Heart left ventricle (tissue), 16 donors: Measurements from ENCODE around the gene PPP1R12B. TPM values are rescaled to one million over a fixed set of nuclear protein-coding genes. Genes with fewer than 3 reads are reported as not detected.
"Not testable (repeated sequence)": the region's sequence is repeated elsewhere in the genome, so short reads cannot be mapped to it uniquely, and the experiment has no call there.

Source experiments
- ATAC-seq, 4 donors: fragments of 200-7000 bp; cut with Tn5 transposase; one replicate each; pipeline ENCODE4 v1.9.1; 2020 to 2022; ENCODE audit warnings: moderate library complexity in 4 of 4, mild to moderate bottlenecking in 3 of 4, moderate number of reproducible peaks in 1 of 4
- DNase-seq, 5 donors: peaks; one replicate each; pipeline ENCODE4 v3.0.0-alpha.2; 2020
- H3K27ac ChIP-seq, 12 donors: fragments of 200-600 bp; sonication (generic) in 4 of 12; one replicate each; pipeline versions ENCODE4 v1.5.0 to v1.8.0; 2016 to 2022; ENCODE audit warnings: mild to moderate bottlenecking in 2 of 12
- H3K27me3 ChIP-seq, 9 donors: fragments of 200-600 bp; sonication (generic) in 2 of 9; one replicate each; pipeline versions ENCODE4 v1.5.1 to v1.8.0; 2016 to 2022; ENCODE audit warnings: mild to moderate bottlenecking in 3 of 9
- H3K36me3 ChIP-seq, 9 donors: fragments of 200-600 bp; sonication (generic) in 2 of 9; one replicate each; pipeline versions ENCODE4 v1.5.0 to v1.8.0; 2018 to 2022; ENCODE audit warnings: mild to moderate bottlenecking in 2 of 9
- H3K4me1 ChIP-seq, 12 donors: fragments of 200-600 bp; sonication (generic) in 4 of 12; one replicate each; pipeline versions ENCODE4 v1.5.0 to v1.8.0; 2016 to 2022; ENCODE audit warnings: mild to moderate bottlenecking in 3 of 12
- H3K4me3 ChIP-seq, 12 donors: fragments of 200-600 bp; sonication (generic) in 4 of 12; one replicate each; pipeline versions ENCODE4 v1.5.0 to v1.8.0; 2017 to 2022; ENCODE audit warnings: mild to moderate bottlenecking in 9 of 12, moderate library complexity in 4 of 12
- H3K9me3 ChIP-seq, 12 donors: fragments of 200-600 bp; sonication (generic) in 4 of 12; one replicate each; pipeline versions ENCODE4 v1.5.0 to v1.8.0; 2016 to 2022; ENCODE audit warnings: mild to moderate bottlenecking in 1 of 12
- CTCF ChIP-seq, 12 donors: fragments of 200-600 bp; sonication (generic) in 4 of 12; IDR thresholded peaks; one replicate each; pipeline versions ENCODE4 v1.5.0 to v1.8.0; 2018 to 2022; ENCODE audit warnings: antibody characterized with exemption in 12 of 12, mild to moderate bottlenecking in 5 of 12
- POLR2A ChIP-seq, 2 donors: fragments of 450-650 bp; IDR thresholded peaks; one replicate each; pipeline ENCODE4 v1.6.1; 2017; ENCODE audit warnings: antibody characterized with exemption in 2 of 2, mild to moderate bottlenecking in 2 of 2, moderate library complexity in 2 of 2
- WGBS, 4 donors: extraction: QIAGEN DNeasy Blood & Tissue Kit in 2 of 4; methylation state at CpG; one replicate each; pipeline versions ENCODE4 v1.1.5 to v1.1.7; 2013 to 2018; 5-methylcytosine and 5-hydroxymethylcytosine counted together
- intact Hi-C, 10 donors: fragments of 100-400 bp; cut with DNase I; formaldehyde crosslinking; loops; one replicate each; pipeline versions ENCODE4 v1.11.1 to v1.14.2; 2022
- polyA plus RNA-seq, 2 donors: library from polyadenylated mRNA; stranded (reverse); fragments of 200-250 nt; gene quantifications; one replicate each; pipeline ENCODE4 v1.2.3, GENCODE V29; 2013
- total RNA-seq, 9 donors: library from RNA; depleted of rRNA in 2 of 9; stranded (reverse); fragments of >200 nt in 2 of 9; fragmentation: NEBNext Ultra II Directional in 3 of 9; extraction: Animal tissue kit (Norgen Biotek cat#: 25700) in 3 of 9; gene quantifications; one replicate each; pipeline versions ENCODE4 v1.1.0 to v1.2.4, GENCODE V29; 2016 to 2023
- donor health status: ischemic (EF 13 %, LVEDD 7.1; RV severe dilation, severe dysfunction).
- donor health status: healthy with polysubstance abuse.
- donor health status: DM: no; HTN: yes; CAD: no.
- donor health status: DM: no; HTN: no; CAD: no.
- donor health status: ischemic (EF 25% LVEDD 6.9; RV normal size, moderate dysfunction).
- donor health status: ischemic (EF 25% LVEDD 5.7; RV mildly dilated, moderate dysfunction).
- donor health status: healthy.
- donor health status: DM: yes; HTN: yes; CAD: no.
- donor health status: ischemic (EF 35%, LVEDD 5.7; RV mildly dilated, moderate dysfunction).
- donor health status: nonischemic (EF 11% LVEDD 7.7; RV severe dilation, severe dysfunction).
- donor health status: DM: yes; HTN: yes; CAD: no.
- donor health status: PGD.
- donor health status: ischemic (EF 29% LVEDD 5.4; RV normal size, mild dysfunction).
- donor health status: nonischemic (EF 23%, LVEDD 6.1; RV moderate dilation, normal function).

PPP1R12B gene
- total and polyA plus RNA-seq, 11 donors, result 49.9 to 972 (median 559) TPM

DNA sequence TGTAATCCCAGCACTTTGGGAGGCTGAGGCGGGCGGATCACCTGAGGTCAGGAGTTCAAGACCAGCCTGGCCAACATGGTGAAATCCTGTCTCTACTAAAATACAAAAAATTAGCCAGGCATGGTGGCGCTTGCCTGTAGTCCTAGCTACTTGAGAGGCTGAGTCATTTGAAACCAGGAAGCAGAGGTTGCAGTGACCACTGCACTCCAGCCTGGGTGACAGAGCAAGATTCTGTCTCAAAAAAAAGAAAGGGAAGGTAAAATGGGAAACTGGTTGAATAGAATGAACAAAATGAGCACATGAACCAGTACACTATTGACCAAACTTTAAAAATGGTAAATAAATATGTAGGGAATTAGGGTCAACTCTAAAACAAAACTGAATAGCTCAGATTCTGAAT, 120.2 kb downstream of the PPP1R12B start:
- peak overlapping the region in 3 of 12 donors; percentile 14 to 26 (median 17) for H3K4me3 ChIP-seq
- WGBS, 4 donors, result 62 to 75% (median 65%) methylated on average over 3 of the region's 3 CpGs
- peak overlapping the region in 6 of 12 donors; percentile 0 to 57 (median 47) for H3K27ac ChIP-seq
- not testable (repeated sequence) for ATAC-seq, DNase-seq, H3K36me3 ChIP-seq, H3K9me3 ChIP-seq
- intact Hi-C loops, result loop anchor here in 6 of 10 donors (10.0 kb wide), 3 partner anchors 124 to 246 kb away; partner anchors contain the start of genes SYT2 (in 3 of the 6), PPP1R12B (in 2 of the 6) and UBE2T (in 2 of the 6)
- H3K27me3 ChIP-seq, result peaks cover 0 to 43% (median 0%) of the 10 kb centered on the region in 9 donors
- H3K4me1 ChIP-seq, result peaks cover 0 to 21% (median 7%) of the 10 kb centered on the region in 12 donors

- peaks cover 0 to 21% (median 7%) of the 10 kb centered on the region in 12 donors for H3K4me1 ChIP-seq
- H3K9me3 ChIP-seq, ATAC-seq, H3K36me3 ChIP-seq, DNase-seq: not testable (repeated sequence)
- H3K27ac ChIP-seq, result peak overlapping the region in 6 of 12 donors; percentile 0 to 57 (median 47)
- intact Hi-C loops, result loop anchor here in 6 of 10 donors (10.0 kb wide), 3 partner anchors 124 to 246 kb away; partner anchors contain the start of genes SYT2 (in 3 of the 6), PPP1R12B (in 2 of the 6) and UBE2T (in 2 of the 6)
- 57 to 73% (median 65%) methylated on average over 1 of the region's 1 CpG for WGBS, 4 donors
- H3K27me3 ChIP-seq, result peaks cover 0 to 43% (median 0%) of the 10 kb centered on the region in 9 donors
- peak overlapping the region in 3 of 12 donors; percentile 14 to 26 (median 17) for H3K4me3 ChIP-seq
Measured at GRCh38 chr1:202469123-202469522, 120.6 kb downstream of the PPP1R12B start.

DNA sequence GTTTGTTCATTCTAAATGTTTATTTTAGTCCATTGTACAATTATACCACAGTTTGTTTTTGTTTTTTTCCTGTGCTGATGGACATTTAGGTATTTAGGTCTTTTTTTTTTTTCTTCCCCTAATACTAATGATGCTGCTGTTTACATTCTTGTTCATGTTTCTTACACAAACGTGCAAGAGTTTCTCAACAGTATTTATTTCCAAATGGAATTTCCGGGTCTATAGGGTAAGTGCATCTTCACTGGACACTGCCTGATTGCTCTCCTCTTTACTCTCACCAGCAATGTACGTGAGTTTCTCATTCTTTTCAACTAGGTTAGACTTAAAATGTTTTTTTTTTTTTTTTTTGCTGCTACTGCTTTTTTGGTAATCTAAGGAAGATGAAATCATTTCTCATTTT, 122.7 kb downstream of the PPP1R12B start:
- DNase-seq (no peak), ATAC-seq (no peak)
- H3K4me1 ChIP-seq, result peaks cover 0 to 32% (median 5%) of the 10 kb centered on the region in 12 donors
- H3K27ac ChIP-seq, result peak overlapping the region in 3 of 12 donors; percentile 10 to 61 (median 22)
- H3K27me3 ChIP-seq, result peaks cover 0 to 49% (median 0%) of the 10 kb centered on the region in 9 donors
- peak overlapping the region in 3 of 12 donors; percentile 3 to 14 (median 7) for H3K4me3 ChIP-seq
- no peaks in the 10 kb centered on the region for H3K9me3 ChIP-seq
- WGBS, 4 donors, result 42 to 63% (median 54%) methylated on average over 3 of the region's 3 CpGs
- intact Hi-C loops, result loop anchor here in 1 of 10 donors (10.0 kb wide), 1 partner anchor 234 kb away; no protein-coding TSS in a partner anchor
- TF ChIP-seq POLR2A (IDR thresholded peaks at IDR 0.05) (no peak), CTCF (IDR thresholded peaks at IDR 0.05) (no peak)
- no peaks in the 10 kb centered on the region for H3K36me3 ChIP-seq

DNA sequence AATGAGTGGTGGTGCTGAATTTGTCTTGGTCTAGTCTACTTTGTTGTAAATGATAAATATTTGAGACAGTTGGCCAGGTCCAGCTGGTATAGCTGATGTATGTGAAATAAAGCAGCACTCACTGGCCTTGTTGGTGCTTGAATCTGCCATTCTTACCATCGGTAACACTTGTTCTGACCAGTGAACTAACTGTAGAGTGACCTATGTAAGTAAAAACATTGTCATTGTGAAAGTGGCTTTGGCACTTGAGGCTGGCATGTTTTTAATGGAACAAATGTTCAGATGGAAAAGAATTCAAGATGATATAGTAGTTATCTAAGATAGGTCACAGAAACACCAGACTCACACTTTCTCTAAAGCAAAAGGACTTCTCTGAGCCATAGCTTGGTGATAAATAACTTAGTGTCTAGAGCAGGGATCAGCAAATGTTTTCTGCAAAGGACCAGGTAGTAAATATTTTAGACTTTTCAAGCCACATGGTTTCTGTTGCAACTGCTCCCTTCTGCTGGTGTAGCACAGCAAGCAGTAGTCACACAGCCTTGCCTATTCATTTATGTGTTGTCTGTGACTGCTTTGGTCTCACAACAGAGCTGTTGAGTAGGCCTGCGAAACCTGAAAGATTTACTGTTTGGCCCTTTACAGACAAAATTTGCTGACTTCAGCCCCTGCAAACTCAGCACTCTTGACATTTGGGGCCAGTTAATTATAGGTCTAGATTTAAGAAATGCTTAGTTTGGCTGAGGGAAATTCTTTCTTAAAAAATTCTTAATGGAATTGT, 124.0 kb downstream of the PPP1R12B start:
- not testable (repeated sequence) for H3K9me3 ChIP-seq, H3K36me3 ChIP-seq, DNase-seq
- peak; percentile 57 to 73 (median 71) for ATAC-seq
- WGBS, 4 donors, result 26 to 68% (median 52%) methylated on average over 2 of the region's 2 CpGs
- intact Hi-C loops, result loop anchor here in 1 of 10 donors (10.0 kb wide), 1 partner anchor 232 kb away; no protein-coding TSS in a partner anchor
- Histone ChIP-seq H3K4me3 (peak overlapping the region in 4 of 12 donors; percentile 0 to 20 (median 12)), H3K27me3 (peaks cover 0 to 50% (median 0%) of the 10 kb centered on the region in 9 donors), H3K4me1 (peaks cover 0 to 31% (median 7%) of the 10 kb centered on the region in 12 donors), H3K27ac (peak overlapping the region in 10 of 12 donors; percentile 31 to 82 (median 59))

GRCh38 chr1:202473266-202474045, 125.0 kb downstream of the PPP1R12B start:
- not testable (repeated sequence) for DNase-seq, H3K9me3 ChIP-seq, H3K4me3 ChIP-seq, H3K36me3 ChIP-seq
- H3K4me1 ChIP-seq, result peaks cover 0 to 33% (median 8%) of the 10 kb centered on the region in 12 donors
- intact Hi-C loops, result loop anchor here in 1 of 10 donors (10.0 kb wide), 1 partner anchor 231 kb away; no protein-coding TSS in a partner anchor
- ATAC-seq, result peak; percentile 67 to 77 (median 74)
- peaks cover 0 to 58% (median 0%) of the 10 kb centered on the region in 9 donors for H3K27me3 ChIP-seq
- H3K27ac ChIP-seq, result peak overlapping the region in 10 of 12 donors; percentile 31 to 82 (median 59)
- 53 to 71% (median 62%) methylated on average over 6 of the region's 6 CpGs for WGBS, 4 donors

GRCh38 chr1:202479661-202480060, 131.2 kb downstream of the PPP1R12B start:
- Histone ChIP-seq H3K27me3 (peaks cover 0 to 60% (median 0%) of the 10 kb centered on the region in 9 donors), H3K4me1 (peaks cover 0 to 68% (median 12%) of the 10 kb centered on the region in 12 donors), H3K27ac (peak overlapping the region in 7 of 12 donors; percentile 11 to 57 (median 47))
- H3K9me3 ChIP-seq, ATAC-seq, H3K4me3 ChIP-seq, DNase-seq, H3K36me3 ChIP-seq: not testable (repeated sequence)
- intact Hi-C loops, result loop anchor here in 1 of 10 donors (10.0 kb wide), 1 partner anchor 225 kb away; no protein-coding TSS in a partner anchor

- H3K9me3 ChIP-seq, result peaks cover 0 to 12% (median 0%) of the 10 kb centered on the region in 12 donors
- peaks cover 0 to 59% (median 12%) of the 10 kb centered on the region in 12 donors for H3K4me1 ChIP-seq
- H3K27ac ChIP-seq, DNase-seq, H3K36me3 ChIP-seq, H3K4me3 ChIP-seq, intact Hi-C loops, ATAC-seq: not testable (repeated sequence)
- H3K27me3 ChIP-seq, result peaks cover 0 to 59% (median 0%) of the 10 kb centered on the region in 9 donors
Measured at GRCh38 chr1:202480640-202481039, 132.1 kb downstream of the PPP1R12B start.

DNA sequence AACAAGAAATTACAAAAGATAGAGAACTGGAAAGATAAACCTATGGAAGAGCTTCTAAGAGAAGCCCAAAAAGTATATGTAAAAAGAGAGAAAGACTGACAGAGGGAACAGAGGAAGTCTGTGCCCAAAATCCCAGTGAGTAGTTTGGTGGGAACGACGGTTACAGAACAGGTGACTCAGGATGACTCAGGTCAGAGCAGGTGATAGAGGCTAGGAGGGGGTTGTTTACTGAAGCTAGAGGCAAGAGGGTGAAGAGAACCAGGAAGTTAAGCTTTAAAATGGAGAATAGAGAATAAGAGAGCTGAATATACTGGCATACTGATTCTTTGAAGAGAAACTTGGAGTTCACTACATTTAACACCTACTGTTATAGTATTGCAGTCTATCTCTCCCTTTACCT, 134.9 kb downstream of the PPP1R12B start:
- ATAC-seq, DNase-seq, intact Hi-C loops, H3K4me3 ChIP-seq: not testable (repeated sequence)
- Histone ChIP-seq H3K27ac (peak overlapping the region in 2 of 12 donors; percentile 13 to 36), H3K4me1 (peaks cover 0 to 51% (median 11%) of the 10 kb centered on the region in 12 donors), H3K36me3 (peaks cover 0 to 11% (median 3%) of the 10 kb centered on the region in 9 donors), H3K9me3 (peaks cover 0 to 12% (median 0%) of the 10 kb centered on the region in 12 donors), H3K27me3 (peaks cover 0 to 53% (median 0%) of the 10 kb centered on the region in 9 donors)
- WGBS, 4 donors, result 46 to 55% (median 51%) methylated on average over 2 of the region's 2 CpGs
